ENCODE measurements around the gene TRMT11. TPM values are rescaled to one million over a fixed set of nuclear protein-coding genes. Genes with fewer than 3 reads are reported as not detected.

TRMT11 gene
- total RNA-seq, 4 donors from 2014 or later = 23.6 to 152 (median 28.9) TPM

DNA sequence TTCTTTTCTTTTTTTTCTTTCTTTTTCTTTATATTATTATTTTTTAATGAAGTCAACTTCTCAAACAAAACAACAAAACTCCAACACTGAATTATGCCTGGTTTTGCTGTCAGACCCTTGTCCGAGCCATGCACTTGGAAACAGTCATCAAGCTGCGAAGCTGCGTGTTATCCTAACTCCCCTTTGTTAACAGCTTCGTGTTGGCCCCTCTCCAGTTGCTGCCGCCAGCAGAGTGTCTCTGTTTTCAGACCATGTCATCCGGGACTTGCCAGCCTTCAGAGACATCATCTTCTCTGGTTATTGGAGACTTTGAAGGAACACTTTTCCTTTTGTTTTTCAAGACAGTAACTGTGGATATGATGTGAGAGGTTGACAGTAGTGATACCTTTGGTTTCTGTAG, 83.1 kb downstream of the TRMT11 start:
- no peaks in the 10 kb centered on the region for H3K27me3 ChIP-seq
- no peaks in the 10 kb centered on the region for H3K9me3 ChIP-seq
- WGBS, 2 donors (ENCODE audit: low coverage in 1 of 2) = 94 to 98% methylated on average over 6 of the region's 6 CpGs
- no peak overlapping the region for H3K4me3 ChIP-seq
- intact Hi-C loops (cut with DNase I; ENCODE audit: low total_unique reads) (no loop called here), in situ Hi-C loops (cut with MboI; ENCODE audit: low pct_ligation_motif_present in 1 of 4, low pct_unique_long_range_greater_than_20kb in 1 of 4, low sequenced_read_pairs in 3 of 4) (no loop called here)
- no peak overlapping the region for H3K27ac ChIP-seq
- peaks cover 0 to 3% (median 0%) of the 10 kb centered on the region in 4 donors for H3K4me1 ChIP-seq
- TF ChIP-seq POLR2AphosphoS5 (IDR thresholded peaks at IDR 0.05) (no peak), EP300 (IDR thresholded peaks at IDR 0.05; ENCODE audit: low read depth) (no peak), POLR2A (IDR thresholded peaks at IDR 0.05) (no peak)
- TF ChIP-seq, protein P1, sequence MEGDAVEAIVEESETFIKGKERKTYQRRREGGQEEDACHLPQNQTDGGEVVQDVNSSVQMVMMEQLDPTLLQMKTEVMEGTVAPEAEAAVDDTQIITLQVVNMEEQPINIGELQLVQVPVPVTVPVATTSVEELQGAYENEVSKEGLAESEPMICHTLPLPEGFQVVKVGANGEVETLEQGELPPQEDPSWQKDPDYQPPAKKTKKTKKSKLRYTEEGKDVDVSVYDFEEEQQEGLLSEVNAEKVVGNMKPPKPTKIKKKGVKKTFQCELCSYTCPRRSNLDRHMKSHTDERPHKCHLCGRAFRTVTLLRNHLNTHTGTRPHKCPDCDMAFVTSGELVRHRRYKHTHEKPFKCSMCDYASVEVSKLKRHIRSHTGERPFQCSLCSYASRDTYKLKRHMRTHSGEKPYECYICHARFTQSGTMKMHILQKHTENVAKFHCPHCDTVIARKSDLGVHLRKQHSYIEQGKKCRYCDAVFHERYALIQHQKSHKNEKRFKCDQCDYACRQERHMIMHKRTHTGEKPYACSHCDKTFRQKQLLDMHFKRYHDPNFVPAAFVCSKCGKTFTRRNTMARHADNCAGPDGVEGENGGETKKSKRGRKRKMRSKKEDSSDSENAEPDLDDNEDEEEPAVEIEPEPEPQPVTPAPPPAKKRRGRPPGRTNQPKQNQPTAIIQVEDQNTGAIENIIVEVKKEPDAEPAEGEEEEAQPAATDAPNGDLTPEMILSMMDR (IDR thresholded peaks at IDR 0.05) = no peak
- no peaks in the 10 kb centered on the region for H3K36me3 ChIP-seq
- no peak for DNase-seq

- DNase-seq = no peak
- intact Hi-C loops (cut with DNase I; ENCODE audit: low total_unique reads) (no loop called here), in situ Hi-C loops (cut with MboI; ENCODE audit: low pct_ligation_motif_present in 1 of 4, low pct_unique_long_range_greater_than_20kb in 1 of 4, low sequenced_read_pairs in 3 of 4) (no loop called here)
- 80 to 88% methylated on average over 7 of the region's 7 CpGs for WGBS, 2 donors (ENCODE audit: low coverage in 1 of 2)
- Histone ChIP-seq H3K27ac (no peak overlapping the region), H3K27me3 (no peaks in the 10 kb centered on the region), H3K4me1 (no peaks in the 10 kb centered on the region), H3K9me3 (no peaks in the 10 kb centered on the region), H3K36me3 (no peaks in the 10 kb centered on the region), H3K4me3 (no peak overlapping the region)
- TF ChIP-seq EP300 (IDR thresholded peaks at IDR 0.05; ENCODE audit: low read depth) = no peak
- no peak for TF ChIP-seq POLR2A (IDR thresholded peaks at IDR 0.05)
- TF ChIP-seq, protein P1 (IDR thresholded peaks at IDR 0.05) = no peak
- TF ChIP-seq POLR2AphosphoS5 (IDR thresholded peaks at IDR 0.05) = no peak
Measured at GRCh38 chr6:126071000-126071647, 84.8 kb downstream of the TRMT11 start.

DNA sequence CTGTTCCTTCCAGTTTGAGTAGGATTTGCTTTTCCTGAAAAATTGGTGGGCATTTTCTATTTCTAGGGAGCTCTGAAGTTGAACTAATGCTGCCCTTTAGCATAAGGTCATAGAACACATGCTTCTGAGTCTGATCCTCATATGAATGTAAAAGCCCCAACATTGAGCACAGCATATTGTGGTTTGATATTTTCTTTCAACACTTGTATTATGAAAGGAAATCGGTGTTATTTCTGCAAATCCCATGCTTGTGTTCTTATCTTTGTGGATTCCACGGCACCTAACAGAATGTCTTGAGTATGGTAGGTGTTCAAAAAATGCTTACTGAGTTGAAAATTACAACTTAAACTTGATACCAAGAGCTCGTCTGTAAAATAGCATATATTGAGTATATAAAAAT, 85.8 kb downstream of the TRMT11 start:
- Histone ChIP-seq H3K27me3 (no peaks in the 10 kb centered on the region), H3K4me3 (no peak overlapping the region), H3K9me3 (no peaks in the 10 kb centered on the region), H3K36me3 (no peaks in the 10 kb centered on the region), H3K27ac (no peak overlapping the region), H3K4me1 (no peaks in the 10 kb centered on the region)
- no peak for DNase-seq
- in situ Hi-C loops (cut with MboI; ENCODE audit: low pct_ligation_motif_present in 1 of 4, low pct_unique_long_range_greater_than_20kb in 1 of 4, low sequenced_read_pairs in 3 of 4) (no loop called here), intact Hi-C loops (cut with DNase I; ENCODE audit: low total_unique reads) (no loop called here)
- TF ChIP-seq, protein P1 (IDR thresholded peaks at IDR 0.05) = no peak
- no peak for TF ChIP-seq POLR2A (IDR thresholded peaks at IDR 0.05)
- no peak for TF ChIP-seq POLR2AphosphoS5 (IDR thresholded peaks at IDR 0.05)
- no peak for TF ChIP-seq EP300 (IDR thresholded peaks at IDR 0.05; ENCODE audit: low read depth)
- WGBS, 2 donors (ENCODE audit: low coverage in 1 of 2) = 93 to 96% methylated on average over 3 of the region's 3 CpGs

DNA sequence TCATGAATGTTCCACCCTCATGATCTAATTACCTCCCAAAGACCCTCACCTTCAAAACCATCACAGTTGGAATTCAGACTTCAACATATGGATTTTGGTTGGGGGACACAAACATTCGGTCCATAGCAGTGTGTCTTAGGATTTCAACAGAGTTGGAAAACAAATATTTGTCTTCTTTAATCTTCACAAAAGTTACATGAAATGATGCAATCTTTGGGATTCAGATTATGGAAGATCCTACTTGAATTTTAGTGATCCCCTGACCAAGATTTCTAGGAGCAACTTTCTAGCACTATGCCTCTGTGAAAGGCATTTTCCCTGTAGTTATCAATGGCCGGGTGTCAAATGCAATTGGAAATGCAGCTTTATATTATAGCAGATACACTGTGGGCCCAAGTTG, 86.5 kb downstream of the TRMT11 start:
- intact Hi-C loops (cut with DNase I; ENCODE audit: low total_unique reads) = no loop called here
- in situ Hi-C loops (cut with MboI; ENCODE audit: low pct_ligation_motif_present in 1 of 4, low pct_unique_long_range_greater_than_20kb in 1 of 4, low sequenced_read_pairs in 3 of 4) = no loop called here

More for the DNA sequence above, 86.5 kb downstream of the TRMT11 start:
- Histone ChIP-seq H3K9me3 (no peaks in the 10 kb centered on the region), H3K27me3 (no peaks in the 10 kb centered on the region), H3K36me3 (no peaks in the 10 kb centered on the region), H3K27ac (no peak overlapping the region), H3K4me3 (no peak overlapping the region), H3K4me1 (no peaks in the 10 kb centered on the region)
- DNase-seq = no peak
- no peak for TF ChIP-seq EP300 (IDR thresholded peaks at IDR 0.05; ENCODE audit: low read depth)
- no peak for TF ChIP-seq POLR2AphosphoS5 (IDR thresholded peaks at IDR 0.05)
- TF ChIP-seq, protein P1 (IDR thresholded peaks at IDR 0.05) = no peak
- TF ChIP-seq POLR2A (IDR thresholded peaks at IDR 0.05) = no peak
- WGBS, 2 donors (ENCODE audit: low coverage in 1 of 2) = 67 to 92% methylated on average over 1 to 2 of the region's 2 CpGs

All from transverse colon (tissue), 4 donors.